HepG2 (cell line): ENCODE results near the gene PACS1. TPM values are rescaled to one million over a fixed set of nuclear protein-coding genes. Genes with fewer than 3 reads are reported as not detected.

Source experiments
- BCL6 ChIP-seq: IDR thresholded peaks from 2 replicates; pipeline ENCODE4 v1.6.1; 2016; ENCODE audit warnings: missing genetic modification reagents, missing compliant biosample characterization
- BRCA1 ChIP-seq: sonication (generic); formaldehyde crosslinking; IDR thresholded peaks from 2 replicates; pipeline ENCODE4 v1.4.0; 2020; ENCODE audit warnings: missing genetic modification reagents
- BRF2 ChIP-seq: sonication (generic); formaldehyde crosslinking; IDR thresholded peaks from 2 replicates; pipeline ENCODE4 v1.8.1; 2022; ENCODE audit warnings: mild to moderate bottlenecking, missing genetic modification reagents
- HMG20B ChIP-seq: conservative IDR thresholded peaks from 2 replicates; pipeline ENCODE4 v1.6.1; 2016; ENCODE audit warnings: missing genetic modification reagents, missing compliant biosample characterization
- KLF6 ChIP-seq: IDR thresholded peaks from 2 replicates; pipeline ENCODE4 v1.8.0; 2016; ENCODE audit warnings: missing biosample characterization, missing genetic modification reagents
- MIER2 ChIP-seq: IDR thresholded peaks from 2 replicates; pipeline ENCODE4 v1.6.1; 2016; ENCODE audit warnings: missing biosample characterization, missing genetic modification reagents
- NFYB ChIP-seq: sonication (generic); formaldehyde crosslinking; IDR thresholded peaks from 2 replicates; pipeline ENCODE4 v1.4.0; 2020; ENCODE audit warnings: missing genetic modification reagents
- POGK ChIP-seq: sonication (generic); formaldehyde crosslinking; conservative IDR thresholded peaks from 2 replicates; pipeline ENCODE4 v1.8.0; 2022; ENCODE audit warnings: mild to moderate bottlenecking, moderate library complexity, missing genetic modification reagents
- RAD21 ChIP-seq: fragments of 450-650 bp; formaldehyde crosslinking; IDR thresholded peaks from 2 replicates; pipeline ENCODE4 v1.5.0; 2020; ENCODE audit warnings: mild to moderate bottlenecking
- SIX4 ChIP-seq: sonication (generic); formaldehyde crosslinking; IDR thresholded peaks from 2 replicates; pipeline ENCODE4 v1.4.0; 2020; ENCODE audit warnings: missing genetic modification reagents
- TEAD3 ChIP-seq: optimal IDR thresholded peaks from 2 replicates; pipeline ENCODE3; 2016; ENCODE audit warnings: borderline replicate concordance
- TMF1 ChIP-seq: sonication (generic); formaldehyde crosslinking; IDR thresholded peaks from 2 replicates; pipeline ENCODE4 v1.8.1; 2022; ENCODE audit warnings: low read depth, missing genetic modification reagents
- ZGPAT ChIP-seq: IDR thresholded peaks from 2 replicates; pipeline ENCODE4 v1.6.1; 2016; ENCODE audit warnings: mild to moderate bottlenecking
- ZNF160 ChIP-seq: sonication (generic); formaldehyde crosslinking; IDR thresholded peaks from 2 replicates; pipeline ENCODE4 v1.8.0; 2022; ENCODE audit warnings: mild to moderate bottlenecking, inconsistent platforms, missing genetic modification reagents
- ZNF296 ChIP-seq: sonication (generic); formaldehyde crosslinking; conservative IDR thresholded peaks from 2 replicates; pipeline ENCODE4 v1.5.0; 2020; ENCODE audit warnings: mild to moderate bottlenecking, missing genetic modification reagents
- ZNF335 ChIP-seq: sonication (generic); formaldehyde crosslinking; IDR thresholded peaks from 2 replicates; pipeline ENCODE4 v1.4.0; 2020; ENCODE audit warnings: missing genetic modification reagents
- ZNF790 ChIP-seq: sonication (generic); formaldehyde crosslinking; IDR thresholded peaks from 2 replicates; pipeline ENCODE4 v1.8.0; 2022; ENCODE audit warnings: missing genetic modification reagents, mild to moderate bottlenecking, borderline replicate concordance
- ZNF891 ChIP-seq: sonication (generic); formaldehyde crosslinking; IDR thresholded peaks from 2 replicates; pipeline ENCODE4 v1.5.0; 2020; ENCODE audit warnings: mild to moderate bottlenecking, missing genetic modification reagents
- polyA plus RNA-seq, 8 experiments: library from polyadenylated mRNA; depleted of rRNA in 3 of 8; stranded (reverse) in 7 of 8; unstranded in 1 of 8; fragments of >200 nt; fragmentation: Illumina TruSeq in 4 of 8; extraction: Trizol in 4 of 8; gene quantifications; 2 replicates each; pipeline versions ENCODE4 v1.2.1 to v1.2.3, GENCODE V29; 2011 to 2016; ENCODE audit warnings: low read depth in 4 of 8, missing spikeins in 1 of 8, mixed read lengths in 1 of 8; ENCODE audit not compliant: insufficient read depth in 1 of 8
- total RNA-seq, 5 experiments: library from RNA; depleted of rRNA; stranded (reverse); fragments of >200 nt; fragmentation: Illumina TruSeq; extraction: Trizol; gene quantifications; 2 replicates each; pipeline ENCODE4 v1.2.3, GENCODE V29; 2016; ENCODE audit warnings: low read depth in 1 of 5
- TF ChIP-seq, protein P1 (sequence below): sonication (generic); formaldehyde crosslinking; IDR thresholded peaks from 2 replicates; pipeline ENCODE4 v1.5.0; 2020; ENCODE audit warnings: mild to moderate bottlenecking, missing genetic modification reagents
- TF ChIP-seq, protein P2 (sequence below), 2 experiments: fragments of 450-650 bp in 1 of 2; sonication (generic) in 1 of 2; formaldehyde crosslinking; IDR thresholded peaks; 2 replicates each; pipeline versions ENCODE4 v1.5.0 to v1.8.0; 2020 to 2022; ENCODE audit warnings: mild to moderate bottlenecking in 1 of 2, missing genetic modification reagents in 1 of 2
- TF ChIP-seq, protein P3 (sequence below): sonication (generic); formaldehyde crosslinking; IDR thresholded peaks from 2 replicates; pipeline ENCODE4 v1.5.0; 2020; ENCODE audit warnings: mild to moderate bottlenecking, missing genetic modification reagents, moderate library complexity

PACS1 gene
- total and polyA plus RNA-seq, 2 of the 13 experiments (the other 11 are each of a cell fraction or from before 2014, with no cell fraction given) = 7.6 to 8.6 TPM

DNA sequence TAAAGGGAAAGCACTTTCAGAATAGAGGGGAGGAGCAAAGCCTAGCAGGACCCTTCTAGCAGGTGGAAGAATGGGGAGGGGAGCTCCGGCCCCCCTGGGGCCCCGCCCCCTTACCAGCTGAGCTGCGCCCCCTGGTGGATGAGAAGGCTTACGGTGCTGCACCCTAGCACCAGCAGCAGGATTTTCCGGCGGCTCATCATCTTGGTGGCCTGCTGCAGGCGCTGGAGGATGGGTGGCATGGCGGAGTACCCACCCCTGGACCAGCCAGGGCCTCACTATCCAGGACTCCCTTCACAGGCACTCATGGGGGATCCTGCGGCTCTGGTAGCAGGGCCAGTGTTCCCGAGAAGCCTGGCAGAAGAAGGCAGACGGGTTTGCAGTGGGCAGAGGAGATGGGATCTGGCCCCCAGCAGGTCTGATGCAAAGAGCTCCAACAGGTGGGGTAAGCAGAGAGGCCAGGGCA lies 24.9 kb upstream of the PACS1 start (continued):
- no peak for TF ChIP-seq BRF2 (CRISPR knock-in tag)
- TF ChIP-seq KLF6 (CRISPR knock-in tag) = no peak
- TF ChIP-seq POGK (CRISPR knock-in tag) = 0 out of 2 replicates have a peak, but pooled peaks have one; percentile 49
- TF ChIP-seq MIER2 = no peak
- peak; percentile 38 for TF ChIP-seq RAD21 (CRISPR knock-in tag)
- TF ChIP-seq ZNF790 (CRISPR knock-in tag) = no peak
- no peak for TF ChIP-seq HMG20B (CRISPR knock-in tag)
- TF ChIP-seq BRCA1 (CRISPR knock-in tag) = no peak
- no peak for TF ChIP-seq TEAD3 (CRISPR knock-in tag)
- TF ChIP-seq TMF1 (CRISPR knock-in tag) = no peak
- TF ChIP-seq BCL6 (CRISPR knock-in tag) = no peak
- TF ChIP-seq ZNF296 (CRISPR knock-in tag) = no peak
- TF ChIP-seq, protein P1, sequence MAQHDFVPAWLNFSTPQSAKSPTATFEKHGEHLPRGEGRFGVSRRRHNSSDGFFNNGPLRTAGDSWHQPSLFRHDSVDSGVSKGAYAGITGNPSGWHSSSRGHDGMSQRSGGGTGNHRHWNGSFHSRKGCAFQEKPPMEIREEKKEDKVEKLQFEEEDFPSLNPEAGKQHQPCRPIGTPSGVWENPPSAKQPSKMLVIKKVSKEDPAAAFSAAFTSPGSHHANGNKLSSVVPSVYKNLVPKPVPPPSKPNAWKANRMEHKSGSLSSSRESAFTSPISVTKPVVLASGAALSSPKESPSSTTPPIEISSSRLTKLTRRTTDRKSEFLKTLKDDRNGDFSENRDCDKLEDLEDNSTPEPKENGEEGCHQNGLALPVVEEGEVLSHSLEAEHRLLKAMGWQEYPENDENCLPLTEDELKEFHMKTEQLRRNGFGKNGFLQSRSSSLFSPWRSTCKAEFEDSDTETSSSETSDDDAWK (CRISPR knock-in tag) = no peak
- TF ChIP-seq, protein P2, sequence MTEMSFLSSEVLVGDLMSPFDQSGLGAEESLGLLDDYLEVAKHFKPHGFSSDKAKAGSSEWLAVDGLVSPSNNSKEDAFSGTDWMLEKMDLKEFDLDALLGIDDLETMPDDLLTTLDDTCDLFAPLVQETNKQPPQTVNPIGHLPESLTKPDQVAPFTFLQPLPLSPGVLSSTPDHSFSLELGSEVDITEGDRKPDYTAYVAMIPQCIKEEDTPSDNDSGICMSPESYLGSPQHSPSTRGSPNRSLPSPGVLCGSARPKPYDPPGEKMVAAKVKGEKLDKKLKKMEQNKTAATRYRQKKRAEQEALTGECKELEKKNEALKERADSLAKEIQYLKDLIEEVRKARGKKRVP (CRISPR knock-in tag; IDR thresholded peaks at IDR 0.05) = no peak
- TF ChIP-seq ZGPAT (CRISPR knock-in tag) = peak; percentile 49; the same call in 1 of the 2 replicates
- no peak for TF ChIP-seq NFYB (CRISPR knock-in tag)
- TF ChIP-seq SIX4 (CRISPR knock-in tag) = no peak
- no peak for TF ChIP-seq ZNF335
- TF ChIP-seq, protein P3, sequence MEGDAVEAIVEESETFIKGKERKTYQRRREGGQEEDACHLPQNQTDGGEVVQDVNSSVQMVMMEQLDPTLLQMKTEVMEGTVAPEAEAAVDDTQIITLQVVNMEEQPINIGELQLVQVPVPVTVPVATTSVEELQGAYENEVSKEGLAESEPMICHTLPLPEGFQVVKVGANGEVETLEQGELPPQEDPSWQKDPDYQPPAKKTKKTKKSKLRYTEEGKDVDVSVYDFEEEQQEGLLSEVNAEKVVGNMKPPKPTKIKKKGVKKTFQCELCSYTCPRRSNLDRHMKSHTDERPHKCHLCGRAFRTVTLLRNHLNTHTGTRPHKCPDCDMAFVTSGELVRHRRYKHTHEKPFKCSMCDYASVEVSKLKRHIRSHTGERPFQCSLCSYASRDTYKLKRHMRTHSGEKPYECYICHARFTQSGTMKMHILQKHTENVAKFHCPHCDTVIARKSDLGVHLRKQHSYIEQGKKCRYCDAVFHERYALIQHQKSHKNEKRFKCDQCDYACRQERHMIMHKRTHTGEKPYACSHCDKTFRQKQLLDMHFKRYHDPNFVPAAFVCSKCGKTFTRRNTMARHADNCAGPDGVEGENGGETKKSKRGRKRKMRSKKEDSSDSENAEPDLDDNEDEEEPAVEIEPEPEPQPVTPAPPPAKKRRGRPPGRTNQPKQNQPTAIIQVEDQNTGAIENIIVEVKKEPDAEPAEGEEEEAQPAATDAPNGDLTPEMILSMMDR (CRISPR knock-in tag) = peak; percentile 91
- no peak for TF ChIP-seq ZNF891 (CRISPR knock-in tag)
- TF ChIP-seq ZNF160 (CRISPR knock-in tag) = no peak
